Measurements from ENCODE around the gene CCNB1.
"Not testable (repeated sequence)": the region's sequence is repeated elsewhere in the genome, so short reads cannot be mapped to it uniquely, and the experiment has no call there.

CCNB1 gene

DNA sequence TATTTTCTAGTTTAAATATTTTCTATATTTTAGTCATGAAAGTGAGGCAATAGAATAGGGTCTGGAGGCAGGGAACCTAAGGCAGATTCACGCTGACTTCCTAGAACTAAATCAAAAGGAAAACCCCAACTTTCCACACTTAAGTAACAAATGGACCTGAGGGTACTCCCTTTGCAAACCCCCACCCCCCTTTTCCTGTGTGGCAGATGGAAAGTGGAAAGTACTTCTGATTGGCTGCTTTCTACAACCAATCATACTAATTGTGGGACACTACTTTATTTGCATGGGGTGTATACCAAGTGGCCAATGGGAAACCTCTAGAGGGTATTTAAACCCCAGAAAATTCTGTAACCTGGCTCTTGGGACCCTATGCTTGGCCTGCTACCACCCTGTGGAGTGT is 17.7 kb downstream of the CCNB1 start:
- no peak for DNase-seq (ENCODE audit: low read depth)

DNA sequence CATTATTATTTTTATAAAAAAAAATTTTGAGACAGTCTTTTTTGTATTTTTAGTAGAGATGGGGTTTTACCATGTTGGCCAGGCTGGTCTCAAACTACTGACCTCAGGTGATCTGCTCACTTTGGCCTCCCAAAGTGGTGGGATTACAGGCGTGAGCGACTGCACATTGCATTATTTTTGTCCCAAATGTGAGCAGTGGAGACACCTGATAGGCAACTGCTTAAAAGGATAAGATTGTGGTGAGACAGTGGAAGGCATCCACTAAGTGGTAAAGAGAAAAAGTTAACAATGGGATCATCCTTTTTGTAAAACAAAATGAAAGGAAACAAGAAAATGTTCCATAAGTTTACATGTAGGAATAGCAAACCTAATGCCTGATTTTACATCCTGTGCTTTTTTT is 20.4 kb downstream of the CCNB1 start:
- no peak for DNase-seq (ENCODE audit: low read depth)

DNA sequence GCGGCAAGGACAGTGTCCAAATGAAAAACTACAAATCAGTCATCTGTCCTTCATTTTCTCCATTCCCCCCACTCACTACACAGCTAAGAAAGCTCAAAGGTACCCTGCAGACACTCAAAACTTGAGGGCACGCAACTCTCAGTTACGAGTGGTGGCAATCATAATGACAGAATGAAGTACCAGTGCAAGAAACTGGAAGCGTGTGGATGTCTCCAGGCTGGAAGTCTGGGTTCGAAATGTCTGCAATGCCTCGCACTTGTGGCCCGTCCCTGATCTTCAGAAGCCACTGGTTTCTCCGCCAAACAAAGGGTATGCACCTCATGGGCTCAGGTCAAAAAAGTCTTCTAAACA is 21.8 kb downstream of the CCNB1 start:
- DNase-seq (ENCODE audit: low read depth), result no peak

DNA sequence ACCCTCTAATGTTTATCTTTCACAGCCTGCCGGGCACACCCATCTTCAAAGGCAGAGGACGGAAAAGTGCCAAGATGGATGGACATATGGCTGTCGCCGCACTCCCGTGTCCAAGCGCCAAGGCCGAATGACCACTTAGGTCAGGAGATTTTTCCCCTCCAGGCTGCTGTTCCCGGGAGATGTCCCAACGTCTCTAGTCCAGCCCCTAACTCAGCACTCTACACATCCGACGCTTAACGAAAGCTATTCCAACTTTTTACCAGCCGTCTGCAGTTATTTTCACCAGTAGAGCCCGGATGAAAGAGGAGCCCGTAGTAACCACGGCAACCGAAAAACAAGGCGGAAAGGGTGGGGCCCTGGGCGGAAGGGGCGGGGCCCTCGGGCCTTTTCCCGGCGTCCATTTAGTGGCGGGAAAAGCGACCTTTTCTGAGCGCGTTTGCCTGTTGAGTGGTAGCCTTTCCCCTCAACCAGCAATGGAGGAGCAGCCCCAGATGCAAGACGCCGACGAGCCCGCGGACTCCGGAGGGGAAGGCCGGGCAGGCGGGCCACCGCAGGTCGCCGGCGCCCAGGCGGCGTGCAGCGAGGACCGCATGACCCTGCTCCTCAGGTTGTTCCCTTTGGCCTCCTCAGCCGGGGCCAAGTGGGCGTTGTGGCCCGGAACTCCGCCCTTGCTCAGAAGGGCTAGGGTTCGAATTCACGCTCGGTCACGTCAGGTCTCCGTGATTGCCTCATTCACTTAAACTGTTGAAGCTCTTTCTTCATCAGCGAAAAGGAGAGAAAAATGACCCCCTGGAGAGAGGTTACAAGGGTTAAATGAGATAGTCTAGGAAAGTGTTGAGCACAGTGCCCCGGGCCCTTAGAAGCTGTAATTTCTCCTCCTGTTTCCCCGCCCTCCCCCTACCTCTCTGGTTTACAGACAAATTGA is 22.5 kb downstream of the CCNB1 start, which contains the start of gene CENPH:
Gene CENPH, plus strand, starts transcription at position 422 of the 925 bp plus-strand sequence. Its CDS starts 52 bp downstream, at position 474.
- DNase-seq (ENCODE audit: low read depth), result peak; percentile 88

DNA sequence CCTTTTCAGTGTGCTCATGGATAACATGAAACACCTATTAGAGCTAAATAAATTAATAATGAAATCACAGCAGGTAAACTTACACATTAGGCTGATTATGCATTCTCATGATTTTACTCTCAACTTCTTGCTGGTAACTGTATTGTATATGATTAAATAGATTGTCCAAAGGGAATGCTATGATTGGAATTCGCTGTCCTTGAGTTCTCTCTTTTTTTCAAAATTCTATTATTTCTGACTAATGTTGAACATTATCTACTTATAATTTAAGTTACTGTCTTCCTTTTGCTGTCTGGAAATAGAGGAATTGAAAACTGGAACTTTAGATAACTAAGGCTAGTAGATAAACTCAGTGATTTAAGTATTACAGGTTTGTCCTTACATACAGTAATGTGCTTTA is 35.5 kb downstream of the CCNB1 start:
- DNase-seq (ENCODE audit: low read depth), result no peak

DNA sequence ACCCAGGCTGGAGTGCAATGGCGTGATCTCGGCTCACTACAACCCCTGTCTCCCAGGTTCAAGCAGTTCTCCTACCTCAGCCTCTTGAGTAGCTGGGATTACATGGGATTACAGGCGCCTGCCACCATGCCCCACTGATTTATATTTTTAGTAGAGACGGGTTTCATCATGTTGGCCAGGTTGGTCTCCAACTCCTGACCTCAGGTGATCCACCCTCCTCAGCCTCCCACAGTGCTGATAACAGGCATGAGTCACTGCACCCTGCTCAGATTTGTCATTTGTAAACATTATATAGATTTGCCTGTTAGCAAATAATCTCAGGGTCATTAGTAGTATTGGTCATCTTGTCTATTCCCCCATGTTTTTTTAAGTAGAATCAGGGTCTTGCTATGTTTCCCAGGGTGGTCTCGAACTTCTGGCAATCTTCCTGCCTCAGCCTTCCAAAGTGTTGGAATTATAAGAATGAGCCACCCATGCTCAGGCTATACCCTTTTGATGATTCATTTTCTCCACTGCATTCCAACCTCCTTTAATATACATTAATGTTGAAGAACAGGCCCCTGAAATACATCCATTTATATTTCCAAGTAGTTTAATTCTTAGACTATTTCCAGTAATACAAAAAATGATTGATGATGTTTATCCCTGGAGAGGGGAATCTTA is 39.7 kb downstream of the CCNB1 start:
- no peak for DNase-seq (ENCODE audit: low read depth)

DNA sequence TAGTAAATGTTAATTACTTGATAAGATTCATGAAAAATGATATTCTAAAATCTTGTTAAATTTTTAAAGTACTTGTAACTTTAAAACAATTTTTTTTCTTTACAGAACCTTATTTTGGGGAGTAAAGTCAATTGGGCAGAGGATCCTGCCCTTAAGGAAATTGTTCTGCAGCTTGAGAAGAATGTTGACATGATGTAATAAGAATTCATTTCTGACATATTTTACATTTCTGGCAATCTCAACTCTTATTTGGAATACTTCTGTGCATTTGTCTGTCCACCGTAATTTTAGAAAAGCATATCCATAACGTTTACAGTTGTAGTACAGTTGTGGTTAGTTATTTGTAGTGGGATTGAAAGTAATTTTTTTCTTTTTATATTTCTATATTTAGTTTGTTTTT is 42.7 kb downstream of the CCNB1 start:
- no peak for DNase-seq (ENCODE audit: low read depth)

DNA sequence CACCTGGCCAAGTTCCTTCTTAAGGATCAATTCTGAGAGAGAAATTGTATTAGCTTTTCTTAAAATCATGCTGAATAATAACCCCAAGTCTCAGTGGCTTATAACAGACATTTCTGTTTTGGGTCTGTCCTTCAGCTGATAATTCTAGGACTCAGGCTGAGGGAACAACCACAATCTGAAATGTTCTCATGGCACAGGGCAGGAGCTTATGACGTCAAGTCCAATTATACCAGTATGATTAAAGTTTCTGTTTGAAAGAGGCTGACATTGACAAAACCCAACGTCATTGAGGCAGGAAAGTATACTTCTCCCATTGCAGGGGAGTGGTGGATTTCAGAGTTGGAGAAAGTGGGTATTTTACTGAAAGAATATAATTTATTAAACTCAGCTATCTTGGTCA is 44.2 kb downstream of the CCNB1 start:
- DNase-seq (ENCODE audit: low read depth), result no peak

DNA sequence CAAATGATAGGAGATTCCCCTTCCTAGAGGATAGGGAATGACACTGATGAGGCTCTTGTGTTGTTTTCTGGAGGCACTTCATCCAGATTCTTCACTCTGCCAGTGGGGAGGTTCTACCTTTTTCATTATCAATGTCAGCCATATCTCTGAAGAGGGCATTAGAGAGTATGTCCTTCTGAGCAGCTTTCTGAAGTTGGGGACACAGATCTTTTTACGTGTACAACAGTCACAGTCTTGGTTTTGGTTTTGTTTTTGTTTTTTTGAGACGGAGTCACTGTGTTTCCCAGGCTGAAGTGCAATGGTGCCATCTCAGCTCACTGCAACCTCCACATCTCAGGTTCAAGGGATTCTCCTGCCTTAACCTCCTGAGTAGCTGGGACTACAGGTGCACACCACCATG is 45.1 kb downstream of the CCNB1 start:
- DNase-seq (ENCODE audit: low read depth), result no peak

DNA sequence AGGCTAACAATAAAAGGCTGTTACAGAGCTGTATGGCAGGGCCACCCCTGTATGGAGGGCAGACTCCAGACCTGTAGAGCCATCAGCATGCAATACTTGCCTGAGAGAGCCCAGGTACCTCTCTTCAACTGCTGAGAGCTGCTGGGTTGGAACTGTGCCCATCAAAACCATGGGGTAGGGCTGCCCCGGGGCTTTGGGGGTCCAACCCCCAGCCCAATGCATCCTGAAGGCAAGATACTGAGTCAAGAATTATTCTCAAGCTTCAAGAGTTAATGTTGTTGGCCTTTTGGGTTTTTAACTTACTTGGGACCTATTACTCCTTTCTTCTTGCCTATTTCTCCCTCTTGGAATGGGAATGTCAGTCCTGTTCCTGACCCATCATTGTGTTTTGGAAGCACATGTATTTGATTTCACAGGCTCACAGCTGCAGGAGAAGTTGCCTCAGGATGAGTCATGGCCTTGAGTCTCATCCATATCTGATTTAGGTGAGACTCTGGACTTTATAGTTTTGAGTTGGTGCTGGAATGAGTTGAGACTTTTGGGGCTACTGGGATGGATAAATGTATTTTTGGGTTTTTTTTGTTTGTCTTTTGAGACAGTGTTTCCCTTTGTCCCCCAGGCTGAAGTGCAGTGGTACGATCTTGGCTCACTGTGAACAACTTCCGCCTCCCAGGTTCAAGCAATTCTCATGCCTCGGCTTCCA is 46.7 kb downstream of the CCNB1 start:
- DNase-seq (ENCODE audit: low read depth), result no peak

DNA sequence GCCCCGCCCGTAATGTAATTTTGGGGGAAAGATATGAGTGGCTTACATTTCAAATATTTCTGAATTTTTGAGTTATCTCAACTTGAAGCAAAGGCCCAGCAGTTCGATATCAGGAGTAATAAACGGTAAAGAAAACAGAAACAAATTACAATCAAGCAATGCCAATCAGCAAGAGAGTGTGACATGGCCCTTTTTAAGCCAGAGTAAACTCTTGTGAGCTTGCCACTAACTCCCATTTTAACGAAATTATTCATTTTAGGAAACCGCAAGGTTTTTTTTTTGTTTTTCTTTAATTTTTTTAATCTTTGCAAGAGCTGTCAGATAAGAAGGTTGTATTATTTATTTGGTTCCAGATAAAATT is 50.2 kb downstream of the CCNB1 start:
- DNase-seq (ENCODE audit: low read depth), result no peak

DNA sequence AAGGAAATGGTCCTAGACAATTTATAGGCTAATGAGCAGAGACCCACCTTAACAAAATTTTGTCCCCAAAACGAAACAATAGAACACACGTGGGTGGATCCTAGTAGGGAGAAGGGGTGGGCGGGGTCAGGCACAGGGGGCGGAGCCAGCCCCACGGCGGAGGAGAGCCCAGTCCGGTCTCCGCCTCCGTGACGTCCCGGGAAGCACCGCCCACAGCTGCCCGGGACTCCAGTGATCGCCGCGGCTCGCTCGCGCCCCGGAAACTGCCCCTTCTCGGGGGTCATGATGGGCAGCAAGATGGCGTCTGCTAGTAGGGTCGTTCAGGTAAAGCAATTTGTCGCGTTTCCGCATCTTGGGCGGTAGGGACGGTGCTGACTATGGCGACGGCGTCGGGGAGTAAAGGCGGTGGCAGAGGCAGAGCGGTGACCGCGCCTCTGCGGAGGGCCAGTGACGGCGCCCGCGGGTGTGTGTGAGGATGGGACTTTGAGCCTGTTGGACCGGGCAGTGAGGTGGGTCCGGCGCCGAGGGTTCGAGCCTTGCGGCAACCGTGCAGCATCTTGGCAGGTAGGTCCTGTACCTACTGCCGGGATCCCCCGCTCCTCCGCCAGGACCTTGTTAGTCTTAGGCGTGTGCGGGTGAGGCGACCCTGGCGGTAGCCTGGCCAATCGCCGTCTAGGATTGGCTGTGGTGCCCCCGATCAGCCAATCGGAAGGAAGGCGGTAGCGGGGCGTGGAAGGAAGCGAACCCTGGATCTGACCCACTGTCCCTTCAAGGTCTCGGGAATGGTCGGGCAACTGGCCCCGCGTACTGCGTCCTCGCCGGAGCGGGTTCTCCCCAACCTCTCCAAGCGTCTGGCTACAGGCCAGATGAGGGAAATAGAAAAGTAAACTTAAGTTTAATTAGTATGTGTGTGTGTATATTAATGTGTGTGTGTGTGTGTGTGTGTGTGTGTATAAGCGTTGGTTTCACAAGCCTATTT is 50.9 kb downstream of the CCNB1 start:
- peak; percentile 78 for DNase-seq (ENCODE audit: low read depth)

DNA sequence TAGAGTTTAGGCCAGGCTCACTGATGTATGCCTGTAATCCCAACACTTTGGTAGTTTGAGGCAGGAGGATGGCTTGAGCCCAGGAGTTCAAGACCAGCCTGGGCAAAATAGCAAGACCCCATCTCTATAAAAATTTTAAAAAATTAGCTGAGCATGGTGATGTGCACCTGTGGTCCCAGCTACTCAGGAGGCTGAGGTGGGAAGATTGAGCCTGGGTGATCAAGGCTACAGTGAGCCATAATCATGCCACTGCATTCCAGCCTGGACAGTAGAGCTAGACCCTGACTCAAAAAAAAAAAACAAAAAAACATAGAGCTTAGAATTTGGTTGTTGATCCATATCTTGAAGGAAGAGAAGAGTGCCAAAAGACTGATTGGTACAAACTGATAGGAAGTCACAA is 53.0 kb downstream of the CCNB1 start:
- no peak for DNase-seq (ENCODE audit: low read depth)

DNA sequence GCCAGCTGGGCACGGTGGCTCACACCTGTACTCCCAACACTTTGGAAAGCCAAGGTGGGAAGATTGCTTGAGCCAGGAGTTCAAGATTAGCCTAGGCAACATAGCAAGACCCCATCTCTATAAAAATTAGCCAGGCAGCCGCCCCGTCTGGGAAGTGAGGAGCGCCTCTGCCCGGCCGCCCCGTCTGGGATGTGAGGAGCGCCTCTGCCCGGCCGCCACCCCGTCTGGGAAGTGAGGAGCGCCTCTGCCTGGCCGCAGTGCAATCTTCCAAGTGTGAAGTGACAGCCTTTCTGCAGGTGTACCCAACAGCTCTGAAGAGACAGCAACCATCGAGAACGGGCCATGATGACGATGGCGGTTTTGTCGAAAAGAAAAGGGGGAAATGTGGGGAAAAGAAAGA is 53.4 kb downstream of the CCNB1 start:
- DNase-seq (ENCODE audit: low read depth), result not testable (repeated sequence)

DNA sequence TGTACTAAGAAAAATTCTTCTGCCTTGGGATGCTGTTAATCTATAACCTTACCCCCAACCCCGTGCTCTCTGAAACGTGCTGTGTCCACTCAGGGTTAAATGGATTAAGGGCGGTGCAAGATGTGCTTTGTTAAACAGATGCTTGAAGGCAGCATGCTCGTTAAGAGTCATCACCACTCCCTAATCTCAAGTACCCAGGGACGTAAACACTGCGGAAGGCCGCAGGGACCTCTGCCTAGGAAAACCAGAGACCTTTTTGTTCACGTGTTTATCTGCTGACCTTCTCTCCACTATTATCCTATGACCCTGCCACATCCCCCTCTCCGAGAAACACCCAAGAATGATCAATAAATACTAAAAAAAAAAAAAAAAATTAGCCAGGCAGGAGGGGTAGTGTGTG is 53.9 kb downstream of the CCNB1 start:
- not testable (repeated sequence) for DNase-seq (ENCODE audit: low read depth)

DNA sequence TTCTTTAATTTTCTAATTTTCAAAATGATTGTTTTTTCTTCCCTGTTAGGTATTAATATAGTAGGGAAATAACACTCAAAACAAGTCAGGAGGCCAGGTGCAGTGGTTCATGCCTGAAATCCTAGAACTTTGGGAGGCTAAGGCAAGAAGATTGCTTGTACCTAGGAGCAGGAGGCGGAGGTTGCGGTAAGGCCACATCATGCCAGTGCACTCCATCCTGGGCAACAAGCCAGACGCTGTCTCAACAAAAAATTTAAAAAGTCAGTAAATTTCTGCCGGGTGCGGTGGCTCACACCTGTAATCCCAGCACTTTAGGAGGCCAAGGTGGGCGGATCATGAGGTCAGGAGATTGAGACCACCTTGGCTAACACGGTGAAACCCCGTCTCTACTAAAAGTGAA is 57.6 kb downstream of the CCNB1 start:
- no peak for DNase-seq (ENCODE audit: low read depth)

DNA sequence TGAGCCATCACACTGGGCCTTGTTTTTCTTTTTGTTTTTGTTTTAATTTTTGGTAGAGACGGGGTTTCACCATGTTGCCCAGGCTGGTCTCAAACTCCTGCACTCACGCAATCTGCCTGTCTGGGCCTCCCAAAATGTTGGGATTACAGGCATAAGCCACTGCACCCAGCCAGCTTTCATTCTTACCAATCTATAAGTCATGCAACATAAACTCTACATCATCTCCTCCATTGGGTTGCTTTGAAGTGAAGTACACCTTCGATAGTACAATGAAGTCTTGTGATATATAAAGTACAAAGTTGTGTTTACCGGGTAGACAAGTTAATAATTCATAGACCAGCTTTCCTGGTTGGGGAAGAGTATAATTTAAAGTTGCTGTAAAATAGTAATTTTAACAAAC is 58.9 kb downstream of the CCNB1 start:
- DNase-seq (ENCODE audit: low read depth), result no peak

Data from GM04504 (cell line).